NCI-H82 (cell line): Measurements from ENCODE around the gene ENGASE.

Experiments used
- DNase-seq: peaks from one replicate; lab custom pipeline; 2025; lab: John Stamatoyannopoulos, UW

Gene ENGASE

DNA sequence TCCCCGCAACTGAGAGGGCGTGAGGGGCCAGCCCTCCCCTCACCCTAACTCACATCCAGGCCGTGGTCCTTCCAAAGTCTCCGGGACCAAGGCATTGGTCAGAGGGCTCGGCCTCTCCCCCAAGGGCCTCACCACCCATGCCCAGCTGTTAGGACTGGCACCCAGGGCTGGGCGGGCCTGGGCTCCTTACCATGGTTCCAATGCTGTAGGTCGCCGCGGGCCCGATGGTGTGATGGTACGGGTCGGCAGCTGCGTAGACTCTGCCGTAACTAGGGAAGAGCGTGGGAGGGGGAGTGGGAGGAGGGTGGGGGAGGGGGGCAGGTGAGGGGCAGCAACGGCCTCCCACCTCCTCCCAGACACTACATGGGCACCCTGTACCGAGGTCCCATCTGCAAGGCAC lies 19.6 kb downstream of the ENGASE start:
- no peak for DNase-seq

DNA sequence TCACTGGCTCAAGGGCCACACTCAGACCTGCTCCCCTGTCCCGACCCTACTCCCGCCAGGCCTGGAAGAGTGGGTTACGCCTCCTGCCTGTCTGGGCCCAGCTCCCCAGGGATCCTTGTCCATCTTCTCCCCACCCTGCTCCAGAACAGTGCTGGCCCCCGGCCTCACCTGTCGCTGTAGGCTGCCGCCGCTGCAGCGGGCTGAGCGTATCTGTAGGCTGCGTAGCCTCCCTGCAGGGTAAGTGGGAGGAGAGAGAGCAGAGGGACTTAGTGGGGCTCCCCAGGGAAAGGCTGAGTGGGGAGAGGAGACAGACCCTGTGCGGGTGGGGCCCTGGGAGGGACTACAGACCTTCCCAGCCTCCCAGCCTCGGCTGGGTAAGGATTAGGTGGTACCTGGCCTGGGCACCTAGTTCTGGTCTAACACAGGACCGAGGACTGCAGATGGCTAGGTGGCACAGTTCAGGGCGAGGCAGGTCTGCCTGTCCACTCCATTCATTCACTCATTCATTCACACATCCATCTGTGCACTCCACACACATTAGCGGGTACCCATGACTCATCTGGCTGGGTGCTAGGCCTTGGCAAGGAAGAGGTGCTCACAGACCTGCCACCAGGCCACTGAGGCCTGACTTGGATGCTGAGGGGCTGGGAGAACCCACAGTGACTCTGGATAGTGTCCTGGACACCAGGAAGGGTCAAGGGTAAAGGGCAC lies 20.9 kb downstream of the ENGASE start:
- peak; percentile 59 for DNase-seq

DNA sequence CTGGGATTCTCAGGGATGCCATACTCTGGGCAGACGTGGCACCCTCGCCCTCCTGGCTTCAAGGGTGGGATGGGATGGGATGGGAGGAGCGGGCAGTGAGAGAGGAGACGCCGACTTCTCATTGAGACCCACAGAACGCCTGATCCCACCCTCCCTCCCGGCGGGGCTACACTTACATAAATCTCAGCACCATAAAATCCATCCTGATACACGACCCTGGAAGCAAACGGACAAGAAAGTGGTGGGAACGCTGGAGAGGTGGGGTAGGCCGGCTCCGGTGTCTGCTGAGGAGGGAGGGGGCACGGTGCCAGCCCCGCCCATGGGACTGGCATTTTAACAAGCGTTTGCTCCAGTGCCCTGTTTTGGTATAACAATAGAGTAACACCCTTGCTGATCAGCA lies 21.9 kb downstream of the ENGASE start:
- no peak for DNase-seq

DNA sequence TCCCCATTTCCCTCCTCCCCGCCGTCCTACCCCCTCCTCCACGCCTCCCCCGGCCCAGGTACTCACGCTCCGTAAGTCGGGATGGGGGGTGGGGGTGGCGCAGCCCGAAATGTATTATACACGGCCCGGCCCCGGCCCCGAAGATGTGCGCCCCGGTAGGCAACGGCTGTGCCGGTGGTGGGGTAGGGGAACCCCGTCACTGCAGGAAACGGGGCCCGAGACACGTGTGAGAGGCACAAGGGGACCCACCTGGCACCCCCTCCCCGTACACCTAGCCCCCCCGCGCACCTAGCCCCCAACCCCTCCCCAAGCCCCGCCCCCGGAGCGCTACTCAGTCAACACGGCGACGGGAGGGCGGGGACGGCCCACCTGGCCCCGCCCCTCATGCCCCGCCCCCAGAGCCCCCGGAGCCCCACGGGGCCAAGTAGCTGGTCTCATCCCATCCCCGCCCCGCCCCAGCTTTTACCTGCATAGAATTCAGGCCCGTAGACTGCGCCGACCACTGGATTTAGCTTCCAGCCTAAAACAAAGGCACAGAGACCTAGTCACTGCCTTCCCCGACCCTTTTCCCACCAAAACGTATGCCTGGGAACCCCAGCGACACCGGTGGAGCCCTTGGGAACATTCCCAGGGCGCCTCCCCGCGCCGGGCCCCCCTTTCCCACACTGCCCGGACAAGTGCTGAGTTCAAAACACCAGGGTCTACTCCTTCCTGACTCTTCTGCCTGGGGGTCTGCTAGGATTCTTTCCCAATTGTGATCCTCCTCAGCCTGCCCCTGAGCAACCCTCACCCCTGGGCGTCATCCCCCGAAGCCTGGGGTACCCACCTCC lies 22.8 kb downstream of the ENGASE start:
- peak; percentile 12 for DNase-seq

DNA sequence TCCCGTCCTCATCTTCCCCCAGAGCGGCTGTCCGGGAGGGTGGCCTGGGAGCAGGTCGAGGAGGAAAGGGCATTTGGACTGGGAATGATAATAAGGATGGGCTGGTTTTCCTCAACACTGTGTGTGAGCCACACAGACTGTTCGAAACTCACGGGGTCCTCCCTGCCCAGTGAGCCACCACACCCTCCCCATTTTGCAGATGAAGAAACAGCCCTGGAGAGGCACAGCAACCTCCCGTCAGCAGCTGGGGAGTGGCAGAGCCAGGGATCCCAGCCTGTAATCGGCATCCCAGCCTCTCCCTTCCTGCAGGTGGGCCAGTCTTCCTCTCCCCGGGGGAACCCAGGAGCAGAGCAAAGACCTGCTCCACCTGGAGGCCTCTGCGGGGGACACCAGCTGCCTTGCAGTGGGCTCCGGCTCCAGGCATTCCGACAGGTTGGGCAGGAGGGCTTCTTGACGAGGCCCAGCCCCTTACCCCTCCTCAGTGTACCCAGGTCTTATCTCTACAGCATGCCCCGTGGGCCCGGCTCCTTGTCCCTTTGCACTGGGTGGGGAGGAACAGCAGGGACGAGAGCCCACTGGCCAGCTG lies 23.8 kb downstream of the ENGASE start:
- DNase-seq: no peak

DNA sequence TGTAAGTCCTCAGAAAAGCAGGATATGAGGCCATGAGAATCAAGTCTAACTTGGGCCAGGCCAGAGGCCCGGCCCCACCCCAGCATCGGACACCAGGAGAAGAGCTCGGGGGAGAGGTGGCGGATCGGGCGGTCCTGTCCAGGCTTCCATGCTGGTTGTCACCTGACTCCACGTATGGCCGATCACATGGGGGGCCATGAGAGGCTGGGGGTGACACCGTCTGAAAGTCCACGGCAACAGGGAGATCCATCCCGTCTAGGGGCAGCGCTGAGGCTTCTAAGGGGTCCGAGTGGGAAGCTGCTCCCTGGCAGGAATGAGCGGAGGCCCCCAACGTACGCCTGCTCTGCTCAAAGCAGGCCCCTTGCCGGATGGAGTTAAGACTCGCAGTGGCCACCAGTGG lies 25.8 kb downstream of the ENGASE start:
- no peak for DNase-seq

DNA sequence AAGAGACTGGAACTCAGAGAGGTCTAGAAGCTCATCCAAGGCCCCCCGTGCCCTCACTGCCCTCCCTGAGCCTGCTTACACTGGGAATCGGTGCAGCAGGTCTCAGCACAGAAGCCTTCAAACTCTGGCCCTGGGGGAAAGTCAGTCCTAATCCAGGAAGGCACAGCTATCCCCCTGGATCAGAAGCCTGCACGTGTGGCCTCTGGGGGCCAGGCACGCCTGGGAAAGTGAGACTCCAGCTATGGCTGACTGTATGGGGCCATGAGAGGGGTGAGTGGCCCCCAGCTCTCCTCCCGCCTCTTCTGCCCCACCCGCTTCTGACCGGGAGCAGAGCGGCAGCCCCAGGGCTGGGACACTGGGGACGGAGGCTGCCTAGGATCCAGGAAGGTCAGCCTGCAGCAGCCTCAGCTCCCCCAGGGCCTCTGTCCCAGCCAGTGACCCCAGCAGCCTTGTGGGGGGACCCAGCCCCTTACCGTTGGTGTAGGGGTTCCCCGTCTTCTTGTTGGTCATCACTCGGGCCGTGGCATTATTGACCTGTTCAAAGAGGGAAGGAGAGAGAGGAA lies 26.6 kb downstream of the ENGASE start:
- DNase-seq: peak; percentile 92

DNA sequence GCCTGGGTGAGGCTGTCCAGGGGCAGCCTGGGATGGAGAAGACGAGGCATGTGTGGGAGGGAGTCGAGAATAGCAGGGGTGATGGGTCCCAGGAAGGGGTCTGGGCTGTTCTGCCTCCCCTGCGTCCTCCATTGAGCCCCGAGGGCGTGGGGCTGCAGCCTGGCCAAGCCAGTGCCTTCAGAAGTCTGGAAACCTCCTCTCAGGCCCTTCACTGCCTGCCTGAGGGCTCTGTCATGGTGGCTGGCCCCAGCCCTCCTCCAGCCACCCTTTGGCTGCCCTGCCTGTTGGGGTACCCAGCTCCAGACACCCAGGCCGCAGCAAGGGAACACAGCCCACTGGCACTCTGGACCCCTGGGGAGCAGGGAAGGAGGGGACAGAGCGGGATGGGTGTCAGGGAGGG lies 27.6 kb downstream of the ENGASE start:
- DNase-seq: no peak

DNA sequence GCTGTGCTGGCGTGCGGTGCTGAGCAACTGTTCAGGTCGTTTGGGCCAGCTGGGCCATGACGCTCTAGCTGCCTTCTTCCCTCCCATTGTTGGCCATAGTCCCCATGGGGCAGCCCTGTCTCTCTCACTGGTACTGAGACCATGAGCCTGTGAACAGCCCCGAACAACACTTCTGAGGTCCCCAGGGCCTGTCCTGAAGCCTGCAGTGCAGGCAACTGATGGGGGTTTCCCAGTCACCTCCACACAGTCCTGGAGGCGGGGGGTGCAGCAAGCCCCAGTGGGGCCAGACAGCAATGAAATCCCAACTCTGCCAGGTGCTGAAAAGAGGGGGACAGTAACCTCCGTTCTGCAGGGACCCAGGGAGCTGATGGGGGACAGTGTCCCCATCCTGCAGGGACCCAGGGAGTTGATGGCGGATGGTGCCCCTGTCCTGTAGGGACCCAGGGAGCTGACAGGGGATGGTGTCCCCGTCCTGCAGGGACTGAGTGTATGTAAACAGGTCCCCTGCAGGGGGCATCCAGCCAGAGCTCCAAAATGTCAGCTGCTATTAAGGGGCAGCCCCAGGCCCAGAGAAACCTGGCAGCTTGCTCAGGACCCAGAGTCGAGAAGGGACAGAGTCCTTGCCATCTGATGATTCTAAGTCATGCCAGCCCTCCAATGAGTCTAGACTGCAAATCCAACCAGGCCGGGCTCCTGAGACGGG lies 30.4 kb downstream of the ENGASE start:
- peak; percentile 14 for DNase-seq

DNA sequence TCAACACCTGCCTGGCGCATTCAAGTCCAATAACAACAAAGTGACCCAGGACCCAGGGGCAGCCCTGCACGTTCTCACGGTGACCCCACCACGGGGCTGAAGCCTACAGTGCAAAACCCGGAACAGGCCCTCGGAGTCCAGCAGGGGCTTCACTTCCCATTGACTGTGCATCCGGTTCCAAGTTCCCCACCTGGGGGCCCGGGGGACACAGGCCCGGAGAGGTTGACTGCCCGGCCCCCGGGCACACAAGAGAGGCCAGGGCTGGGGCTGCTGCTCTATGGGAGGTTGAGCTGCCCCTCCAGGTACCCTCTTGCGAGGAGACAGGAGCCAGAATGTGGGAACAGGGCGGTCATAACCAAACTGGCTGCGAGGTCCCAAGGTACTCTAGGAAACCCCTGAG lies 31.3 kb downstream of the ENGASE start:
- no peak for DNase-seq

DNA sequence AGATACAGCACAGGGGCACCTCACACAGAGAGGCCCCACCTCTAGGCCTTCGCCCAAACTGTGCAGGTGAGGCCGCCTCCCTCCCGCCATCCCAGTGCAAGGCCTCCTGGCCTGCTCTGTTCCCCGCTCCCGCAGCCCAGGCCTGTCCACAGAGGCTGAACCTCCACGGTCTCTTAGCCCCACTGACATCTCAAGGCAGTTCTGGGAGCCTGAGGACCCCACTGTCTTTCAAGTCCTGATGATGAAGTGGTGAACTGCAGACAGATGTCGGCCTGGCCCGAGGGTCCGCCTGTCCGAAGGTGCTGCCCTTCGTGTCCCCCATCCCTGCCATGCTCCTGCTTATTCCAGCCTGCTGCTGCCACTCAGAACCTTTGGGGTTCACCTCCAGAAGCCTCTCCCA lies 32.3 kb downstream of the ENGASE start:
- no peak for DNase-seq

DNA sequence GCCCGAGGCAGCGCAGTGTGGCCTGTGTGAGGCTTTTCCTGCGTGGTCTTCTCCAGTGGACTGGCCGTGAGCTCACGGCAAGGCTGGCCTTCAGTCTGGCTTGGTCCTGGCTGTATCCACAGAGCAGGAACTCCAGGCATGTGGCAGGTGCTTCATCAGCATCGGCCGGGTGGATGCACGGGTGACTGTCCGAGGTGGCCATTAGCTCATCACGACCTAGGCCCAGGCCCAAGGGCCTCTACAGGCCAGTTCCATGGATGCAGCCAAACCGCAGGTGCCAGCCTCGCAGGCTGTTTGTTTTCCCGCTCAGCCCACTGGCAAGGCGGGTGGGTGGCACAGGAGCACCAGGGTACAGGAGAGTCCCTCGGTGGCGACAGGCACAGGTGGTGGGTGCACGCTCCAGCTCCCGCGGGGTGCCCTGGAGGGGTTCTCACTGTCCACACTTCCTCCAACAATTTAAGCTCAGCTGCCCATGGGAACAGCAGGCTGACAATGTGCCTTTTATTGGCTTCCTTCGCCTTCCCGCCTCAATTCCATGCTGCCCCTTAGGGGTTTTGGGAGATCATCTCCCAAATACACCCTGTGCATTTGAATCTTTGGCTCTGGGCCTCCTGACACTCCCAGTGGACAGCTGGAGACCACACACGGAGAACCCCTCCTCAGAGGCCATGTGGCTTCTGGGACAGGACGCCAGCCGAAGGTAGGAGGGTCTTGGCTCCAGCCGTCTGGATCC lies 33.0 kb downstream of the ENGASE start:
- DNase-seq: no peak

DNA sequence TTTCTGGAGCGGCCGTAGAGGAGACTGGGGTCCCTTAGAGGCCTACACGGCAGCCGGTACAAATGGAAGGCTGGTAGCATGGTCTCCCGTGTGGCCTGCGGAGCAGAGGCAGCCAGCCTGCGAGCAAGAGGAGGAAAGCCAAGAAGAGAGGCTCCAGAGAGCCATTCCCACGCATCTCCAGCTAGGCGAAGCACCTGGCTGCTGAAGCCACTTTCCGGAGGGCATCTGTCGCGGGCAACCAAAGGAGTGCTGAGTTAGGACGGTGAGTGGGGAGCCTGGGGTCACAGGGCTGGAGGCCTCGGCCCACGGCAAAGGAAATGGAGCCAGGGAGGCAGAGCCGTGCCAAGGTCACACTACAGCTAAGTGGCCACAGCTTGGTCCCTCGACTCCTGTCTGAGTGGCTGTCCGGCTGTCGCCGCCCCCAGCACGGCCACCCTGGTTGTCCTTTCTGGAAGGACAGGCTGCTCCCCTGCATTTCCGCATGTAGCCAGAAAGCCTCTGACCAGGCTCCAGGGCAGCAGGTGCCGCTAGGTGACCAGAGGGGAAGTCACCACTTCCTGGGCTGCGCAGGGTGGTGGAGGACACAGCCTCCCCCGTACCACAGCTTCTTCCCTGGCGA lies 33.7 kb downstream of the ENGASE start:
- DNase-seq: no peak

DNA sequence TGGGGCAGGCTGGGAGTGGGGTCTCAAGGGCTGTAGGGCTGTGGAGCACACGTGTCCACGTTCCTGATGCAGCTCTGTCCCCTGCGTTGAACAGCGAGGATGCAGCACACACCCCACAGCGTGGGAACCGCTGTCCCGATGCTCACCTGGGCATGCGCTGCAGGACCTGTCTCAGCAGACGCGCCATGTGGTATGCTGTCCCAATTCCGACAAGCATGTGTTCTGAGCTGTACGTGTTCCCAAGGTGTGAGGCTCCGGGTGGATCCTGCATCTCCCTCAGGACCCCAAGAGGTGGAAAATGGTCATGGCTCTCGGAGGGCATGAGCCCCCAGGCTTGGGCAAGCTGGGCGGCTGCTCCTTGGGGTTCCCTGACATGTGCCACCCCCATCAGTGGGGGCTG lies 34.2 kb downstream of the ENGASE start:
- DNase-seq: no peak

DNA sequence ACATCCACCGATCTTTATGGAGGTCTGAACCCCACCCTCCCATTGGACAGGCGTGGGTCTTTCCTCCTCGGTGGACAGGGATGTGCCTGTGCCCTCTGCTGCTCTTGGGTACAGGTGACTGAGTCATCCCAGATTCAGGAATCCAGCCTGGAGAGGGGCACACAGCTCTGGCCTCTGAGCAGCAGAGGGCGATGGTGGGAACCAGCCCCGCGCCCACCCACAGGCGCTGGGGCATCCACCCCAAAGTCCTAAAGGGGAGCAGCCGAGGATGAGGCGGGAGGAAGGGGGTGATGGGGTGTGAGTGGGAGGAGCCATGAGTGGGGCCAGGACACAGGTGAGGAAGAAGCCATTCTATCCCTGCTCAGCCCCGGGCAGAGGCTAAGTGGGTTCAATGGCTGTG lies 35.0 kb downstream of the ENGASE start:
- peak; percentile 31 for DNase-seq

DNA sequence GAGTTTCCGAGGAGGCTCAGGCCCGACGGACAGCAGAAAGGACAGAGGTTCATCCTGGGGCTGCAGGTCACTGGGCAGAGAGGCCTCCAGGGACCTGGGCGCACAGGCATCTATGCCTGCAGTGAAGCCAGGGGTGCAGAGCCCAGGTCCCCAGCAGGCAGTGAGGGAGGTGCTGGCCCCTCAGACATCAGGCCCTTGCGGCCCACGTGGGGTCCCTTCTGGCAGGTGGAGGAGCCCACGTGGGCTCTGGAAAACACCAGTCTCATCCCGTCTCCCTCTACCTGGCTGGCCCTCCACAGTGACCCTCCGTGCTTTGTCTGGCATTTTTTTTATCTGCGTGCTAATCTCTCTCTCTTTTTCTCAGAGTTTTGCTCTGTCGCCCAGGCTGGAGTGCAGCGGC lies 36.5 kb downstream of the ENGASE start:
- no peak for DNase-seq

DNA sequence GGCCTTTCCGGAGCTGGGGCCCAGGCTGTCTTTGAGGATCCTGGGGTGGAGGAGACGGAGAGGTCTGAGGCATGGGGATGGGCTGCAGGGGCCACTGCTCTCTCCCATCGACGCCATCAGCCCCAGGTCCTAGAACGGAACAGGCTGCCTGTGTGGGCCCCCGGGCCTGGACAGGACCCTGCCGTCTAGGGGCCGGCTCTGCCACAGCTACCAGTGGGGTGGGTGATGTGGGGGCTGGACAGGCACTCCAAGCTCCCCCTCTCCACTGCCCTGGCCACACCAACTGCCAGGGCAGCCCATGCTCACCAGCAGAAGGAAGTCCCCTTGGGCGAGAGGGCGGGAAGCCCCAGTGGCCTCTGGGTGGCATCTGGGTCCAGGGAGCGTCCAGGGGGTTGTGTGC lies 37.8 kb downstream of the ENGASE start:
- no peak for DNase-seq

DNA sequence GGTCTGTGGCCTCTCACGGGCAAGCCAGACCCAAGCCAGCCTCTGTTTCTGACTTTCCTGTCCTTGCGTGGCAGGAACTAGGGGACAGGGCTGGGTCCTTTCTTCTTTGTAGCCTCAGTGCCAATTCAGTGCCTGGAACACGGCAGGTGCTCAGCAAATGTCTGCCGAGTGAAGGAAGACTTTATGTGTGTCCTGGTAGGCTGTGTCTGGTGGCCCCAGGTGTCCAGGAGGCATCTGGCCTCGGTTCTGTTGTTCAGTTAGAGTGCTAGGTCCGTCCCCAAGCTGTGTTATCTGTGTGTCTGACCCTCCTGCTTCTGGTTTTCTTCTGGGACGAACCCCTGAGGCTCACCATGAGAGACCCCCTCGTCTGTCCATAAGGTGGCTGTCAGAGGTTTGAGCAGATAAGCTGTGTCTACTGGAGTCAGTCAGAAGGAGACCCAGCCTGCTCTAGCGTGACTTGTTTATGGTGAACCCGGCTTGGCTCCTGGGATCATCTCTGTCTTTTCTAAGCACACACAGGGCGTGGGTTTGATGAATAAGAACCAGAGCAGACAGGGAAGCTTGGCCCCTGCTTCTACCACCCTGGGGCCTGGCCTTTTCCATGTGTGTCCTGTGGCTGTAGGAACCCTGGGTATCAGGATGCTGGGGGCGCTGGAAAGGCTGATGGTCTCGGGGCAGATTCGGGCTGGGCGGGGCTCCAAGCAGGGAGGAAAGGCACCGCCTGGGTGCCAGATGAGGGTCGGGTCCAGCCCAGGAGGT lies 39.3 kb downstream of the ENGASE start:
- no peak for DNase-seq

DNA sequence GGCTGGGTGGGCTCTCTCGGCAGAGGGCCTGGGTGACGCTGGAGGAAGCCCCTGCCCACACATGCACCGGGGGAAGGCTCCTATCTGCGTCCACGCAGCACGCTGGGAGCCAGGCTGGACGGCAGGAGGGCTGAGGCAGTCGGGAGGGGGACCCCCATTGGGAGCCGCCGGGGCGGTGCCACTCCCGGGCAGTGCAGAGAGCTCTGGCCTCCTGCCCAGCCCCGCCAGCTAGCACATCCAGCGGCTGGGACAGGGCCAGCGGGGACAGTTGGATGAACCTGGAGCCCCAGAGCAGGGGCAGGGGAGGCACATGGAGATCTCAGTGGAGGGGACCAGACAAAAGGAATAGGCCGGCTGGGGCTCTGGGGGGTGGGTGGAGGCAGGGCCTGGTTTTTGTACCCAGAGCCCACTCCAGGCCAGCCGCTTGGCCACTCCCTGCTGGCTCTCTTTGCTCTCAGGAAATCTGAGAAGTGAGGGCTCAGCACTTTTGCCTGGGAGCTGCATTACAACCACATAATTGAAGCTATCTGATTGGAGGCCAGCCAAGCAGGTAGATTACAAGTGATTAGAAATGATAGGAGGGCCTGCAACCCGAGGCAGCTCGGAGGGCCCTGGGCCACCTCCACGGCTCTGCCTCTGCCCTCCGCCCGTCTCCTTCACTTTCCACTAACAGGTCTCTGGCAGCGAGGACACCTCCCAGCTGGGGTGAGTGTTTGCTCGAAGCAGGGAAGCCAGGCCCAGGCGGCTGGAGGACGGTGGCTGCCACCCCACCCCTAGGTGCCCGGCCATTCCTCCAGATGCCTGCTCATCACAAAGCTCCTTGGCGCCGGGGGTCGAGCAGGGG lies 40.1 kb downstream of the ENGASE start:
- DNase-seq: peak; percentile 53
